ENCODE measurements around the gene POLR2I.
"Not testable (repeated sequence)": the region's sequence is repeated elsewhere in the genome, so short reads cannot be mapped to it uniquely, and the experiment has no call there.

POLR2I gene

DNA sequence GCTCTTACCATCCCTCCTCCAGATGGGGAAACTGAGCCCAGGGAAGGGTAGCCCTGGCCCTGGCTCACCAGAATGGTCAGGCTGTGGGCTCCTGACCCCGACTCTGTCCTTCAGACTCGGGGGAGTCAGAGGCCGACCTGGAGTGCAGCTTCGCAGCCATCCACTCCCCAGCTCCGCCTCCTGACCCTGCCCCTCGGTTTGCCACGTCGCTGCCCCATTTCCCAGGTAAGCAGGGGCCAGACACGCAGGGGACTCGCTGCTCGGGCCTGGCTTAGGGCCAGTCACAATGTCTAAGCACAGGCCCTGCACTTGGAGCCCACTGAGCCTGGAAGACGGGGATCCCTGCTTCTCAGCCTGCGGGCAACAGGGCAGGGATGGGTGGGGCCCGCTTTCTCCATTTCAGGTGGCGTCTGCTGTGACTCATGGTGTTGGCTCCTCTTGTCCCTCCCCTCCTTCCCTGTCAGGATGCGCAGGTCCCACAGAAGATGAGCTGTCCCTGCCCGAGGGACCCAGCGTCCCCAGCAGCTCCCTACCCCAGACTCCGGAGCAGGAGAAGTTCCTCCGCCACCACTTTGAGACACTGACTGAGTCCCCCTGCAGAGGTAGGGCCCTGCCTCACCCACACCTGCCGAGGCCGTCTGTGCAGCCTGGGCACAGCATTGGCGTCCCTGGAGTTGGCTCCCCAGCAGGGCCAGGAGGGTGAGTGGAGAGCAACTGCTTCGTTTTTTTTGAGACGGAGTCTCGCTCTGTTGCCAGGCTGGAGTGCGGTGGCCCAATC is 12.9 kb downstream of the POLR2I start:
- in situ Hi-C loops (cut with MboI; ENCODE audit: low sequenced_read_pairs): no loop called here

DNA sequence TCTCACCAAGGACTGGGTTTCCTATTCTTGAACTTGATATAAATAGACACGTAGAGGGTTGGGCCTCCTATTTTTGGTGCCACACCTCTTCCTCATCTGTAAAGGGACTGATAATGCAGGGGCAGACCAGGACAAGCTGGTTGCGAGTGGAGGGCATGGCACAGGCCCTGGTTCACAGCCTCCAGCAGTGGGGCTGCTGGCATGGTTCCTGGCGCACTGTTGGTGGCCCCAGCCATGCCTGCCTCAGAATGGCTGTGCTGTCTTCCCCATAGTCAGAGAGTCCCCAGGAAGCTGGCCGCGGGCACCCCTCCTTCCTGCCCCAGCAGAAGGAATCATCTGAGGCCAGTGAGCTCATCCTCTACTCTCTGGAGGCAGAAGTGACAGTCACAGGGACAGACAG is 14.2 kb downstream of the POLR2I start:
- in situ Hi-C loops (cut with MboI; ENCODE audit: low sequenced_read_pairs): no loop called here

DNA sequence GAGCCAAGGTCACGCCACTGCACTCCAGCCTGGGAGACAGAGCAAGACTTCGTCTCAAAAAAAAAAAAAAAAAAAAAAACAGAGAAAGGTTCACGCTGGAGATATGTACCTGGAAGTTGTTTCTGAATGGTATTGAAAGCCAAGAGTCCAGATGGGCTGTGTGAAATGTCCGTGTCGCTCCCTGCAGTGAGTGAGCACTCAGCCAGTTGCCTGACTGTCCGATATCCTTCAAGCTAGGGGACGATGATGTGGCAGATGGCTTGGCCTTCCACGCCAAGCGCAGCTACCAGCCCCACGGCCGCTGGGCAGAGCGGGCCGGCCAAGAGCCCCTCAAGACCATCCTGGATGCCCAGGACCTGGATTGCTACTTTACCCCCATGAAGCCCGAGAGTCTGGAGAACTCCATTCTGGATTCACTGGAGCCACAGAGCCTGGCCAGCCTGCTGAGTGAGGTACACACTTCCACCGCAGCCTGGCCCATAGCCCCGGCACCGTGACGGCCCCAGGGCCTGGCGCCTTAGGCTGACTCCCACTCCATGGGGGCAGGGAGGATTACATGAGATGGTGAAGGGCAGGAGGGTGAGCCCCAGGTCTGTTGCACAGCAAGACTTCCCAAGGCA is 15.4 kb downstream of the POLR2I start:
- in situ Hi-C loops (cut with MboI; ENCODE audit: low sequenced_read_pairs): no loop called here

DNA sequence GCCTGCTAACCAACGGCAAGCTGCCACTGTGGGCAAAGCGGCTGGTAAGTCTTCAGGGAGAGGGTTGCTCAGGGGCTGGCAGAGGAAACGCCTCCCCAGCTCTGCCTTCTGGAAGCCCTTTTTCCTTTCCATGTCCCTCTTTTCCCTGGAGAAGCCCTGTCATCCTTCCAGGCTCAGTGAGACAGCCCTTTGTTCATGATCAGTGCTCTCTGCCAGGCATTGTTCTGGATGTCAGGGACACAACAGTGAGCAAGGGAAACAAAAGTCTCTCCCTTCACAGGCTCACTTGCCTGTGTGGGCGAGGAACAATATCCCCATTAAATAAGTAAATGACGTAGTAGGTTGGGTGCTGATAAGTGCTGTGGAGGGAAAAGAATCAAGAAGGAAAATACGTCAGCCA is 17.6 kb downstream of the POLR2I start:
- in situ Hi-C loops (cut with MboI; ENCODE audit: low sequenced_read_pairs): no loop called here

DNA sequence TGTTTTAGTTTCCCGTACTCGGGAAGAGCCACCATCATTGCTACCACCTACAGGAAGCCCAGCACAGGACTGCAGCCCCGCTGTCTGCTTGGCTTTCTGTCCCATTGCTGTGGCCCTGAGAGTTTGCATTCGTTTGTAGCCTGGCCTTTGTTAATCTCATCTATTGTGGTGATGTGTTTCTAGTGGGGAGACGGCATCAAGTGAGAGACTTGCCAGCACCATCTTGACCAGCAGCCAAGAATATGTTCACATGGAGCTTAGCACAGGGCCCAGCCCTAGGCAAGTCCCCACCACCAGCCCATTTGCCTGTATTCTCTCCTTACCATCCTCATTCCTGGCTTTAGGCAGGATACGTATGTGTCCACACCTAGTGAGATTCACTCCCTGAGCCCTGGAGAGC is 21.0 kb downstream of the POLR2I start:
- in situ Hi-C loops (cut with MboI; ENCODE audit: low sequenced_read_pairs): no loop called here

DNA sequence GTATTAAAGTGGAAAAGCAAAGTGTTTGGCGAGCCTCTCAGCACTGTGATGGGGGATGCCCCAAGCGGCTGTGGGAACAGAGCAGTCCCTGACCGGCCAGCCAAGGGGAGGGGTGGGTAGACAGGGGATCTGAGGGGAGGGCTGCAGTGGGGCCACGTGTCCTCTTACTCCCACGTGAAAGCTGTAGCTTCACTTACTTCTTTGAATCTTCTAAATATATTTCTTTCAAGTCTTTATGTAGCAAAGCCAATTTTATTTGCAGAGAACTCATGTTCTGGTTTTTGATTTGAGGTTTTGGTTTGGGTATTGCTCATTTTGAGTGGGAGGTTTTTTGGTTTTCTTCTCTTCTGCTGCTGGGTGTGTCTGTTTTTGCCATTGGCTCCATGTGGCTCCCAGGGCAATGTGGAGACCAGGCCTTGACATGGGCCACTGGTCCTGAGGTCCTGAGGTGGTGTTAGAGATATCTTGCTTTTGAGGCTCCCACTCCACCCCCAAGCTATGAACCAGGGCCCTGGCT is 21.5 kb downstream of the POLR2I start:
- in situ Hi-C loops (cut with MboI; ENCODE audit: low sequenced_read_pairs): no loop called here

DNA sequence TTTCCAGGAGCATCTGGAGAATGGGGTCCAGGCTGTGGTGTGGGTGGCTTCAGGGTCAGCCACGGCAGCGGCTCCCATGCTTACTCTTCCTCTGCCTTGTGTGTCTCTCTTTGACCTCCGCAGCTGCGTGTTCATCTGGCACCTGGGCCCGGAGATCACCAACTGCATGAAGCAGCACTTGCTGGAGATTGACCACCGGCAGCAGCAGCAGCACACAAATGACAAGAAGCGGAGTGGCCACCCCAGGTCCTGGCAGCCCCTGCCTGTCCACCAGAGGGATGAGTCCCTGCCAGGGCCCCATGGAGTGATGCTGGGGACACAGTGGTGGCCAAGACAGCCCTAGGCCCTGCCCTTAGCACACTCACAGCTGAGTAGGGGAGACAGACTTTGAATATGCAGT is 22.1 kb downstream of the POLR2I start:
- in situ Hi-C loops (cut with MboI; ENCODE audit: low sequenced_read_pairs): no loop called here

DNA sequence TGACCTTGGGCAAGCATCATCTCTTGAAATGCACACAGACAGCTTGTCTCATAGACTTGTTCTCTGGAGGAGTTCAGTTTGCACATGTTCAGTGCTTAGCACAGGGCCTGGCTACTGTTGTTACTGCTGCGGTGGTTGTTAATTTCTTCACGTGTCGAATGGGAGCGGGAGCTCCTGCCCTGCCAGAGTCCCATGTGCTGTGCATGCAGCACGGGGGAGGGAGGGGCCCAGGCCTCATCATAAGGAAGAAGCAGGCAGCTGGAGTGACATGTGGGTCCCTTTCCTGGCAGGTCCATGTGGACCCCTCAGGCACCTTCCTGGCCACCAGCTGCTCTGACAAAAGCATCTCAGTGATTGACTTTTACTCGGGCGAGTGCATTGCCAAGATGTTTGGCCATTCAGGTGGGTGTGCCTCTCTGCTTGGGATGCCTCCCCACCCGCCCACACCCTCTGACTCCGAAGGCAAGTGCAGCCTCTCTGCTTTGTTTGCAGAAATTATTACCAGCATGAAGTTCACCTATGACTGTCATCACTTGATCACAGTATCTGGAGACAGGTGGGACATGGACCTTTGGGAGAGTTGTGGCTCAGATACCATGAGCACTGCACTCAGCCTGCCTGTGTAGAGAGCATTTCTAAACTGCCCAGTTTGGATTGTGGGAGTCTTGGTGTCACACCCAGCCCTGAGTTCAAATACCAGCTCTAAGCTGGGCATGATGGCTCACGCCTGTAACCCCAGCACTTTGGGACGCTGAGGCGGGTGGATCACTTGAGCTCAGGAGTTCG is 23.6 kb downstream of the POLR2I start:
- in situ Hi-C loops (cut with MboI; ENCODE audit: low sequenced_read_pairs): no loop called here

DNA sequence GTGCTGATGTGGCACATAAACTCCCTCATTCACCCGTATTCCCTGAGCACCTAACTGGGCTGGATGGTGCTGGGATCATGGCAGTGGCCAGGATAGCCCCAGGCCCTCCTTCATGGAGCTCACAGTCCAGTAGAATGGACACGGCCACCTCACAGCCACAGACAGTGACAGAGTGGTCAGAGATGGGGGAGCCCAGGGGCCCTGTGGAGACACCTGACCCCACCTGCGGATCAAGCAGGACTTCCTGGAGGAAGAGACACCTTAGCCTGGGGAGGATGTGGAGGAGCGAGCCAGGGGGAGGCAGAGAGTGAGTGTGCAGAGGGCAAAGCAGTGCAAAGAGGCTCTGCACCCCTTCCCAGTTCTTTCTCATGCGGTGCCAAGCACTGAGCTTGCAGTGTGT is 24.8 kb downstream of the POLR2I start:
- in situ Hi-C loops (cut with MboI; ENCODE audit: low sequenced_read_pairs): no loop called here

DNA sequence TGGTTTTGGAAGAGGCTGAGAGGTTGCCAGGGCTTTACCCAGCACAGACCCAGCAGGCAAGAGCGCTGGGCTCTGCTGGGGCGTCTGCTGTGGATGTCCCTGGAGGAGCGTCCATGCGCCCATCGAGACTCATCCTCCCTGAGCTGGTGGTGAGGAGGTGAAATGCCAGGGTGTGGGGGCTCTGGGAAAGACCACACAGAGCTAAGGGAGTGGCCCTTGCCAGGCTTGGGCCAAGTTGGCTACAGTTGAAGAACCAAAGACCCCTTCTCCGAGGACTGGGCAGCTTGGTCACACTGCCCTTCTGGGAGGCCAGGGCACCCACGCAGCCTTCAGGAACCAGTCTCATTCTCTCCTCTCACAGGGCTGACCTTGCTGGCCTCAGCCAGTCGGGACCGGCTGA is 28.3 kb downstream of the POLR2I start:
- in situ Hi-C loops (cut with MboI; ENCODE audit: low sequenced_read_pairs): no loop called here

DNA sequence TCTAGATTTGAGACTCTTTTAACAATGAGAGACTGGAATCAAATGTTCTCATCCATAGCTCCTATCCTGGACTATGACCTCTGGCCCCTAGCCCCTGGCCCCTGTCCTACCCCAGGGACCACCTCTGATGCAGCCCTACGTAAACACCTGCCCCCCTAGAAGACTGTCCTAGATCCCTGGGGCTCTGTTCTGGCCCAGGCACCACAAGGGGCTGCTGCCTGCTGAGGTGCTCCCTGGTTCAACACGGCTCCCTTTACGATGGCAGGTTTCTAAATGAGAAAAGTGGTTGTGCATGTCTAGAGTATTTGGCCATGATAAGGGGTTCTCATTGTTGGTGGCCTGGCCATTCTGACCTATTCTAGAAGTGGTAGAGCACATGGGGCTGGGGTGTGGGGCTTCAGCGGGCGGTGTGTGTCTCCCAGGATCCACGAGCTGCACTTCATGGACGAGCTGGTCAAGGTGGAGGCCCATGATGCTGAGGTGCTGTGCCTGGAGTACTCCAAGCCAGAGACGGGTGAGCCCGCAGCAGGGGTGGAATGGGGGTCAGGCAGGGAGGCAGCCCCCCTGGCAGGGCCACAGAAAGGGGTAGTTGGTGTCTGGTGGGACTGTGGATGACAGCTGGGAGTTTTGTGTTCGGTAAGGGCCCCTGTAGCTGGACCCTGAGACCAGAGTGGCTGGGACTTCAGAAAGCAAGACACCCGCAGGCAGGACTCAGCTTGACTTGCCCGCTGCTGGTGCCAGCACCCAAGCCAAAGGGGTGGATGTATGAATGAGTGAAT is 30.3 kb downstream of the POLR2I start:
- in situ Hi-C loops (cut with MboI; ENCODE audit: low sequenced_read_pairs): no loop called here

DNA sequence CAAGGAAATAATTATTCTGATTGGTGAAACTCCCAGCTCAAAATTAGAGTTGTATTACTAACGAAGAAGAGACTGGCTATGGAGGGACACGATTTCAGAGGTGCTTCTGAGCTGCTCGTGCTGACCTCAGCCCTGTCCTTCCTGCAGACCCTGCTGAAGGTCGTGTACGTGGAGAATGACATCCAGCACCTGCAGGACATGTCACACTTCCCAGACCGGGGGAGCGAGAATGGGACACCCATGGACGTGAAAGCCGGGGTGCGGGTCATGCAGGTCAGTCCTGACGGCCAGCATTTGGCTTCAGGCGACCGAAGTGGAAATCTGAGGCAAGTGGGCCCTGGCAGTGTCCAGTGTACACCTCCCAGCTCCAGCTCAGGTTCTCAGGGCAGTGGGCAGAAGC is 31.8 kb downstream of the POLR2I start:
- in situ Hi-C loops (cut with MboI; ENCODE audit: low sequenced_read_pairs): no loop called here

DNA sequence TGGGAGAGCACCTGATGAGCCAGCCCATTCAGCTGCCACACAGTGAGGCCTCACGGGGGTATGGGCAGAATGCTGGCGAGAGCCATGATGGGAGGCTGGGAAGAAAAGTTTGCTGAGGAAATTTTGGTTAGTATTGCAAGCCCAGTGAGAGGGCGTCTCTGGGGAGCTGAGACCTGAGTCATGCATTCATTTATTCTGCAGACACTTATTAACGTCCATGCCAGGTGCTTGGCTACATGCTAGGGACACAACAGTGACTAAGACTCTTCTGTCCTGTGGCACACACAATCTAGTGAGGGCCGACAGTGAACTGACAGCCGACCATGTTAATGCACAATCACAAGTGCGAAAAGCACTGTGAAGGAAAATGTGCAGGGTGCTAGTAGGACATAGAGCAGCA is 32.8 kb downstream of the POLR2I start:
- in situ Hi-C loops (cut with MboI; ENCODE audit: low sequenced_read_pairs): no loop called here

DNA sequence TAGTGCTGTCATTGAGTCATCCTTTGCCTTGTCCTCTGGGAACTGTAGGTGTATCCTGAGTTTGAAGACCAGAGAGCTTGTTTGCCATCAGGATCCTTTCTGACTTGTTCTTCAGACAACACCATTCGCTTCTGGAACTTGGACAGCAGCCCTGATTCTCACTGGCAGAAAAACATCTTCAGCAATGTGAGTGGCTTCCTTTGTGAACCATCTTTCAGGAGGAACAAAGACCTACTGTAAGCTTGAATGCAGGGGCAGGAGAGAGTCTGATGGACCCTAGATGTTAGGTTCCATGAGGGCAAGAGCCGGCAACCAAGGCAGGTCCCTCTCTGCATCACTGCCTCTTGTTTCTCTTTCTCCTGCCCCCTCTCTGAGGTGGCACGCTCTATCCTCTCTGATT is 33.3 kb downstream of the POLR2I start:
- in situ Hi-C loops (cut with MboI; ENCODE audit: low sequenced_read_pairs): no loop called here

DNA sequence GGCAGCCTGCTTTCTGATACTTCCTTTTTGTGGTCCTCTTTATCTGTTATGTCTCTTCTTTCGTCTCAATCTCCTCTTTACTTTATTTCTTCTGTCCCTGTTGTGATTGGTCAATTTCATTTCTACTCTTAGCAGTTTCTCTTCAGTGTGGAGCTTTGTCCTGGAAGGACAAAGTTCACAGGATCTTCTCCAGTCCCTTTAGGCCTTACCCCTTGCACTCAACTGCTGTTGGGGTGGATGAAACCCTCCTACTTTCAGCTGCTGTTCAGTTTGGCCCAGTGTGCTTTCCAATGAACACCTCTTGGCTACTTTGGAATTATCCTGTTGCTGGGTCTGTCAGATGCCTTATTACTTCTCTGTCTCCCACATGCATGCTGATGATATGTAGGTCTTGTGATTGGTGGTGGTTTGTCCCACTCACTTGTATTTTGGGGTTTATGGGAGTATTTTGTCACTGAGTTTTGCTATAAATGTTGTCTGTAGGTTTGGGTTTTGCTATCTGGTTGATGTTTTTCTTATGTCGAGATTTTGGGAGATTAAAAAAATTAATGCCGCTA is 35.2 kb downstream of the POLR2I start:
- in situ Hi-C loops (cut with MboI; ENCODE audit: low sequenced_read_pairs): no loop called here

DNA sequence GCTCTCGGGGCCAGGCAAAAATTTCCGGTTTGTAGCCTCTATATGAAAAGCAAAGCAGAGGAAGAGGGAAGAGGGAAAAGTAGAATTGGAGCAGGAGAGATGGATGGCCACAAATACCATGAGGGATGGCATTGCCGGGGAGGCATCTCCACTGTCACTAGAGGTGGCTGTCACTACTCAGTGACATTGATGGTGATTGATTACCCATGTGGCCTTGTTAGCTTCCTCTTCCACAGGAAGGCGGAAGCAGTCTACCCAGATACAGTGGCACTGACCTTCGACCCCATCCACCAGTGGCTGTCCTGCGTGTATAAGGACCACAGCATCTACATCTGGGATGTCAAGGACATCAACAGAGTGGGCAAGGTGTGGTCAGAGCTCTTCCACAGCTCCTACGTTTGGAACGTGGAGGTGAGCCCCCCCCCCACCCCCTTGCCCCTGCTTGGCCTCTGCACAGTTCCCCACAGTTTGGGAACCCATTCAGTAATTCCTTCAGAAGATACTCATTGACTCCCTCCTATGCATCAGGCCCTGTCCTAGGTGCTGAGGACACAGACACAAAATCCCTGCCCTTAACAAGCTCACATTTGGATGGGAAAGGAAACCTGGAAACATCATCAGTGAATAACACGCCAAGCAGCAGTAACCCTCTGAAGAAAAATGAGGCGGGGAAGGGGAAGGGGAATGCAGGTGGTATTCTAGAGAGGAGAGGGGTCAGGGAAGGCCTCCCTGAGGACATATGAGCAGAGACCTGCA is 41.4 kb downstream of the POLR2I start:
- in situ Hi-C loops (cut with MboI; ENCODE audit: low sequenced_read_pairs): no loop called here

DNA sequence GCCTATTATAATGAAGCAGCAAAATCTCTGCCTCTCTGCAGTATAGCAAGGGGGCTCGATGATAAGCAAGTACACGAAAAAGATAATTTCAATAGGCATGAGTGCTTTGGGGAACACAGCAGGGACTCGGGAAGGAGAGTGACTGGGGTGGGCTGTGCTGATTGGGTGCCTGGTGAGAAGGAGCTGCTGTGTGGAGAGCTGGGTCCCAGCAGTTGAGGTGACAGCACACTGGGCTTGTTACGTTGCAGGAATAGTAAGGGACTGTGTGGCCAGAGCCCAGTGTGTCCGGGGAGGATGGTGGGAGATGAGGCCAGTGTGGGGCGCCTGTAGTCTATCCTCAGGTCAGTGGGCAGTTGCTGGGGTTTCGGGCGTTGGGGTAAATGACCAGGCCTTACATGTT is 42.6 kb downstream of the POLR2I start:
- in situ Hi-C loops (cut with MboI; ENCODE audit: low sequenced_read_pairs): no loop called here

DNA sequence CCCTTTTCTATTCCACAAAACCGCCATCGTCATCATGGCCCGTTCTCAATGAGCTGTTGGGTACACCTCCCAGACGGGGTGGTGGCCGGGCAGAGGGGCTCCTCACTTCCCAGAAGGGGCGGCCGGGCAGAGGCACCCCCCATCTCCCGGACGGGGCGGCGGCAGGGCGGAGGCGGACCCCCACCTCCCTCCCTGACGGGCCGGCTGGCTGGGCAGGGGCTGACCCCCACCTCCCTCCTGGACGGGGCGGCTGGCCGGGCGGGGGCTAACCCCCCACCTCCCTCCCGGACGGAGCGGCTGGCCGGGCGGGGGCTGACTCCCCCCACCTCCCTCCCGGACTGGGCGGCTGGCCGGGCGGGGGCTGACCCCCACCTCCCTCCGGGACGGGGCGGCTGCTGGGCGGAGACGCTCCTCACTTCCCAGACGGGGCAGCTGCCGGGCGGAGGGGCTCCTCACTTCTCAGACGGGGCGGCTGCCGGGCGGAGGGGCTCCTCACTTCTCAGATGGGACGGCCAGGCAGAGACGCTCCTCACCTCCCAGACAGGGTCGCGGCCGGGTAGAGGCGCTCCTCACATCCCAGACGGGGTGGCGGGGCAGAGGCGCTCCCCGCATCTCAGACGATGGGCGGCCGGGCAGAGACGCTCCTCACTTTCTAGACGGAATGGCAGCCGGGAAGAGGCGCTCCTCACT is 45.7 kb downstream of the POLR2I start:
- in situ Hi-C loops (cut with MboI; ENCODE audit: low sequenced_read_pairs): not testable (repeated sequence)

DNA sequence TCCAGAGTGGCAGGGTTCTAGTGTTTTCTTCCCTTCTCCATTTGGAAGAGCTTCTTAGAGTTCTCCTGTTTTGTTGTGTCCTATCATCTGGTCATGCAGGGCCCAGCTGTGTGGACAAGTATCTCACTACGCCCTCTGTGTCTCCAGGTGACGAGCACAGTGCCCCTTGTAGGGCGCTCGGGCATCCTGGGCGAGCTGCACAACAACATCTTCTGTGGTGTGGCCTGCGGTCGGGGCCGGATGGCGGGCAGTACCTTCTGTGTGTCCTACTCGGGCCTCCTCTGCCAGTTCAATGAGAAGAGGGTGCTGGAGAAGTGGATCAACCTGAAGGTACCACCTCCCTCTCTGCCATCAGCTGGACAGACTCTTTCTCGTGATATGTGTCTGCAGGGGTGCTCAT is 47.0 kb downstream of the POLR2I start:
- in situ Hi-C loops (cut with MboI; ENCODE audit: low sequenced_read_pairs): no loop called here
